D341Med (cell line): ENCODE measurements around the gene NKX6-1.

Experiments
- DNase-seq: peaks from one replicate; pipeline ENCODE4 v3.0.0; 2012; ENCODE audit warnings: low spot score

NKX6-1 gene

DNA sequence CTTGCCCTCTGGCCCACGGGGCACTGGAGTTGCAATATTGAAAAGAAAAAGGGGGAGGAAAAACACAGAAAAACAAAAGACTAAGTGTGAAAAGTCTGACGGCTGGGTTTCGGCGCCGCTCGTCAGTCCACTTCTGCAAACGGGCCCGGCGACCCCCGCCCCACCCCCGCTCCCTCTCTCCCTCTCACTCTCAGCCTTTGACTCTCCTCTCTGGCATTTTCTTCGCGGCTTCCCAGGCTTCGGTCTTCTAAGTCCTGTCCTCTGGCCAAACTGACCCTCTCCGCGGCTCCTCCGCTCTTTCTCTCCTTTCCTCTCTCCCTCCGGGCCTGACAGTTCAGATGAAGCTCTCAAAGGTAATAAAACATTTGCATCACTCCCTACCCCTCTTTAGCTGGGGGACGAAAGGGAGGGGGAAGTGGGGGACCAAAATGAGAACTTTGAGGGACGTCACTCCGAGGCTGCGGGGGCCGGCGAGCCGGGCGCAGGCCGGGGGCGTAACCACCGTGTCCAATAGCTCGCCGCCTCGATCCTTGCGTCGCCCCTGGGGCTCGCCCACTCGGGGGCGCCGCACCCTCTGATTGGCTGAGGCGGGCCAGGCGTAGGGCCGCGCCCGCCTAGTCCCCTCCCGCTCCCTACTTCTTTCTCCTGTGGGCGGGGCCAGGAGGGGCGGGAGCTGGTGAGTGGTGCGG, at the start of gene NKX6-1:
Gene NKX6-1, minus strand, starts transcription at position 358 of the 689 bp plus-strand sequence. CDS start 1,064 bp downstream, outside the sequence.
- DNase-seq = peak; percentile 99

DNA sequence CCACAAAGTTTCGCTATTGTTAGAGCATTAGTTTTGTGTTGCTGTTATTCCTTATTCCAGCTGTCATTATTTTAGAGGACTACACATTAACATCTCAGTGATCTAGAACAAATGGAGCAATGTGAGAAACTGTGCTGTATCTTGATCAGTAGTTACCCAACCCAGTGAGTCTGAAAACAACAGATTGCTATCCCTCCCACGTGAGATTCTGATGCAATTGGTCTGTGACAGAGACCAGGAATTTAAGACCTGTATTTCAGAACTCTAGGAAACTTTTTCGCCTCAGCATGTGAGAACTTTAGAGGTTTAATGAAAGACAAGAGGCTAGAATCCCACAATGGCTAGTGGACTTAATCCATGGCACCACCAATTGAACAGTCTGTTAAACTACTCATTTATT, 48.1 kb upstream of the NKX6-1 start:
- DNase-seq = no peak

DNA sequence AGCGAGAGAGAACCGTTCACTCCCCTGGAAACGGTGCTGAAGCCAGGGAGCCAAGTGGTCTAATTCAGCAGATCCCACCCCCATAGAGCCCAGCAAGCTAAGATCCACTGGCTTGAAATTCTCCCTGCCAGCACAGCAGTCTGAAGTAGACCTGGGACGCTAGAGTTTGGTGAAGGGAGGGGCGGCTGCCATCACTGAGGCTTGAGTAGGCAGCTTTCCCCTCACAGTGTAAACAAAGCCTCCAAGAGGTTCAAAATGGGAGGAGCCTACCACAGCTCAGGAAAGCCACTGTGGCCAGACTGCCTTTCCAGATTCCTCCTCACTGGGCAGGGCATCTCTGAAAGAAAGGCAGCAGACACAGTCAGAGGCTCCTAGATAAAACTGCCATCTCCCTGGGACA, 46.0 kb upstream of the NKX6-1 start:
- no peak for DNase-seq

DNA sequence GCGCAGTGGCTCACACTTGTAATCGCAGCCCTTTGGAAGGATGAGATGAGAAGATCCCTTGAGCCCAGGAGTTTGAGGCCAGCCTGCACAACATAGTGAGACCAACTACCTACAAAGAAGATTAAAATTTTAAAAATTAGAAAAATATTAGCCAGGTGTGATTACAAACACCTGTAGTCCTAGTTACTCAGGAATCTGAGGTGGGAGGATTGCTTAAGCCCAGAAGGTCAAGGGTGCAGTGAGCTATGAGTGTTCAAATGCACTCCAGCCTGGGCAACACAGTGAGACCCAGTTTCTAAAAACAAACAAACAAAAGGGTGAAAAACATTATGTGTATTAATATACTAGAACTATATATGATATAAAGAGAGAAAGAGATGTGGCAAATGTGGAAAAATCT, 36.8 kb upstream of the NKX6-1 start:
- no peak for DNase-seq

DNA sequence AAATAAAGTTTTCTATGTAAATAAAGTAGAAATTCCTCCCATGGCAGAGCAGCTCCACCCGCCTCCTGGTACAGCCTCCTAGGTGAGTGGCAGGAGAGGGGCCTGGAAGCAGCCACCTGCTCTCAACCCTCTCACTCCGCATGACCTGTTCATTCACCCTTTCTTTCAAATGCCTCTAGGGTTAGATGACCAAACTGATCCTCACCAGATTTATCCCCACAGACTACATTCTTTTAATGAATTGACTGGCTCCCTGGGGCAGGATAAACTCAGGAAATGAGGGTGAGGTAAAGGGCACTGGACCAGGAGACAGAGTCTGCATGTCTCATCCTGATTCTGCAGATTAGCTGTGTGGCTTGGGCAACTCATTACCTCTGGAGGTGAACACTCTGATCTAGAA, 32.6 kb upstream of the NKX6-1 start:
- DNase-seq = no peak

DNA sequence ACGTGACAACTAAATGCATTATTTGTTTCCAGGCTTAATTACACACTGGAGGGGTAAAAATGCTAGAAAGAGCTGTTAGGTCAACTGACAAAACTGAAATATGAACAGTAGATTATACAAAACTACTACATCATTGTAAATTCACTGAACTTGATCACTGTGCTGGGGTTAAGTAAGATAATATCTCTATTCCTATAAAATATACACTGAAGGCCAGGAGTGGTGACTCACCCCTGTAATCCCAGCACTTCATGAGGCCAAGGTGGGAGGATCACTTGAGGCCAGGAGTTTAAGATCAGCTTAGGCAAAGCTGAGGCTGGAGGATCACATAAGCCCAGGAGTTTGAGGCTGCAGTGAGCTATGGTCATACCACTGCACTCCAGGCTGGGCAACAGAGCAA, 31.8 kb upstream of the NKX6-1 start:
- DNase-seq = no peak

DNA sequence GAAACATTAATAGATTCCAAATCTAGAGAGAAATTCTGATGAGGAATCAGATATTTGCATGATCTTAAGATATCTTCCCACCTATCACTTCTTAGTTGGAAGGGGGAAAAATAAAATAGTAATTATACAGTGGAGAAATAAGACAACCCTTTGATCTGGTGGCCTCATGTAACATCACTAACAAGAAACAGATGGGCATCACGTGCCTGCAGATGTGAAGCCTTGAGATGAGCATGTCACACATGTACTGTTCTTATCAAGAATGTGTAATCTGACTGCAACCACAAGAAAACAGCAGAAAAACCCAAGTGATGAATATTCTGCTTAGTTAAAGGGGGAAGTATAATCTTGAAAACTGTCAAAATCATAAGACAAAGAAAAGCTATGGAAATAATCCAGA, 31.4 kb upstream of the NKX6-1 start:
- DNase-seq = no peak

DNA sequence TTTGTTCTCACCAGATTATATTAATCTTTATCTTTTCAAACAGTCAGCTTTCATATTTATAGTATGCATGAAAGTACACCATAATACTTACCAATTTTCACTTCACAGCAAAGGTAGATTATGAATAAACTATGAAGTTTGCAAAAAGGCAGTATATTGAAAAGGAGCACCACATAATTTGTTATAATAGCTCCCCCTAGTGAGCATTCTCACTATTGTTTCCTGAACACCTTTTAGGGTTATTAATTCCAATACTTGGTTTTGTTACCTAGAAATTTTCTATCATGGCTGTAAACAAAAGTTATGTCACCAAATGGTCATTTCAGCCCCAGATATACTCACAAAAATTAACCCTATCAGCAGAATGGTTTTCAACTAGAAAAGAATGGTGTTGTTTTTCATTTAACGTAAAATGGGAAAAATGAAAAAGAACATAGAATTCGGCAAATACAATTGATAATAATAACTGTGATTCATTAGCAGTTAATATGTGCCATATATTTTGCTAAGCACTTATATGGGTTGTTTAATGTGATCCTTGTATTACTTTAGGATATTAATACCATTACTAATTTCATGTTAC, 30.2 kb upstream of the NKX6-1 start:
- peak; percentile 34 for DNase-seq

DNA sequence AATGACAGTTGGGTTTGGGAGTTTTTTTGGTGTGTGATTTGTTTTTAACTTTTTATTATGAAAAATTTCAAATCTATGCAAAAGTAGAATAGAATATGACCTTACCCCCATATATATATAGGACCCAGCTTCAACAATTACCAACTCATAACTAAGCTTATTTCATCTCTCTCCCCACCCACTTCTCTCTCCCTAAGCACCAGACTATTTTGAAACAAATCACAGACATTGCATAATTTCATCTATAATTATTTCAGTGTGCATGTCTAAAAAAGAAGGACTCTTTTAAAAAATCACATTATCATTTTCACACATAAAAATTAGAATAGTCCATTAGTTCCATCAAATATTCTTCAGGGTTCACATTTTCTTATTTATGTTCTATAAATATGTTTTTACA, 28.3 kb upstream of the NKX6-1 start:
- DNase-seq = no peak

DNA sequence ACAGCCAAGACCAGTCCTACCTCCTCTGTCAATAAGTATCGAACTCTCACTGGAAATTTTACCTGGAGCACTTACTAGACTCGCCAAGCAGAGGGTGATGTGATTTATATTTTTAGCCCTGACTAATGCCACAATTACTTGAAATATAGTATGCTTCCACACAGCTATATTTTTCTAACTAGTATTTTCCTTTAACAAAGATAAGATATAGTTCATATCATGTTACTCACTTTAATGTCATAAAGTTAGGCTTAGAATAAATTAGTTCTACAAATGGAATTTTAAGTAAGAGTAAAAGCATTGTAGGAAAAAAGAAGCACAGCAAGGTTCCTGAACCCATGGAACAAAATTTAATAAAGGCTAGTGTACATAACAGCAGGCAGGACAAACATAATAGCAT, 16.0 kb upstream of the NKX6-1 start:
- DNase-seq = no peak

DNA sequence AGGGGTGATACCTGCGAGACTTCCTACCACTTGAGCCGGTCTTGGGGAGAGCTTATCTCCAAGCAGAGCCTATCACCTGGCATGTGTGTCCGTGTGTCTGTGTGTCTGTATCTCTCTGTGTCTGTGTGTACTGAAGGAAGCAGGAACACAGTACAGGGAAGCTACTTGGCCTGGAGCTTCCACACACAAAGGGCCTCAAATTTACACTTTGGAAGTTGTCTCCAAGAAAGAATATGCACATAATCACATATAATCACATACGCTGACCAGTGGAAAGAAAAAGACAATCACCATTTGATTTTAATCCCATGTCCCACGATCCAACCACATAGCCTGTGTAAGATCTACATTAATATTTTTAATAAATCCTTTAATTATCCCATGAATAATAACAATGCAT, 13.2 kb upstream of the NKX6-1 start:
- DNase-seq = no peak

DNA sequence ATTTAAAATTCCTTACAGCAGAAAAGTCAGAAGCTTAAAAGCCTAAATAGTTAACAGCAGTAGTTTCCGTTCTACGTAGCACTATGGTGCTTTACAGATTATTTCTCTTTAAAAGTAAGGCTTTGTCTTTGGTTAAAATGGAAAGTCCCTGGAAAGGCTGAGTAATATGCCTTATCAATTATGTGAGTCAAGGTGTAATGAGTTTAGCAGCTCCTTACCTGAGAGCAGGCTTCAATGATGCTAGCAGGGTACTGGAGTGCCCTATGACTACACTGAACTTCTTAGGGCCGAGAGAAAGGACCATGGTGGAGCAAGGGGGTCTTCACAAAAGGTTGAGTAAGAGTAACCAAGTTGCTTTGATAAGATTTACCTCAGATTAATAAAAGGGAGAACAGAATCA, 12.6 kb upstream of the NKX6-1 start:
- DNase-seq = no peak

DNA sequence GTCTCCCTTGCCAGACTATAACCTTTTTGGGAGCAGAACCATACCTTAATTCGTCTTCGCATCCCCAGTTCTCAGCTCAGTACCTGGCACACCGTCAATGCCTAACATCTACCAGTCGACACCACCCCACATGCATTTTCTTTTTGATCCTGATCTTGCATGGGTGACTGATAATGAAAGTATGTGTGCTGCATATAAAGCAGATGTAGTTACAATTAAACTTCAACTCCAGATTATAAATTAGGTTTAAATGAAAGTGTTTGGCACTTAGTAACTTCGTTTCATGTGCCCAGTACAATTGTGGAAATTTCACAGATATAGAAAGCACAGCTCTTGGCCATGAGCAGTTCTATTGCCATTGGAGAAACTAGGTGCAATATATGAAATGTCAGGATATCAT, 8.8 kb upstream of the NKX6-1 start:
- no peak for DNase-seq

DNA sequence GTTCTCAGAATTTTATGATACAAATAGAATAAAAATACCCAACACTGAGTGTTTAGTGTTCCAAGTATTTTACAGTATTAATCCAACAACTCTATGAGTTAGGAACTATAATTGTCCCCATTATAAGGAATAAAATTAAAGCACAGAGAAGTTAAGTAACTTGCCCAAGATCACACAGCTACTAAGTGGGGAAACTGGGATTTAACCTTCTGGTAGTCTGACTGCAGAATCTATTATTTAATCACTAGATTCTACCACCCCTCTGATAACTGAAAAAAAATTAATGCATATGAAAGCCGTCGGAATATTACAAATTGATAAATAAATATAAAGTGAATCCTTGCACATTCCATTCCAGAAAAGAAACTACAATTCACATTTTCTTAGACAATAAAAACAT, 5.7 kb upstream of the NKX6-1 start:
- DNase-seq = no peak

DNA sequence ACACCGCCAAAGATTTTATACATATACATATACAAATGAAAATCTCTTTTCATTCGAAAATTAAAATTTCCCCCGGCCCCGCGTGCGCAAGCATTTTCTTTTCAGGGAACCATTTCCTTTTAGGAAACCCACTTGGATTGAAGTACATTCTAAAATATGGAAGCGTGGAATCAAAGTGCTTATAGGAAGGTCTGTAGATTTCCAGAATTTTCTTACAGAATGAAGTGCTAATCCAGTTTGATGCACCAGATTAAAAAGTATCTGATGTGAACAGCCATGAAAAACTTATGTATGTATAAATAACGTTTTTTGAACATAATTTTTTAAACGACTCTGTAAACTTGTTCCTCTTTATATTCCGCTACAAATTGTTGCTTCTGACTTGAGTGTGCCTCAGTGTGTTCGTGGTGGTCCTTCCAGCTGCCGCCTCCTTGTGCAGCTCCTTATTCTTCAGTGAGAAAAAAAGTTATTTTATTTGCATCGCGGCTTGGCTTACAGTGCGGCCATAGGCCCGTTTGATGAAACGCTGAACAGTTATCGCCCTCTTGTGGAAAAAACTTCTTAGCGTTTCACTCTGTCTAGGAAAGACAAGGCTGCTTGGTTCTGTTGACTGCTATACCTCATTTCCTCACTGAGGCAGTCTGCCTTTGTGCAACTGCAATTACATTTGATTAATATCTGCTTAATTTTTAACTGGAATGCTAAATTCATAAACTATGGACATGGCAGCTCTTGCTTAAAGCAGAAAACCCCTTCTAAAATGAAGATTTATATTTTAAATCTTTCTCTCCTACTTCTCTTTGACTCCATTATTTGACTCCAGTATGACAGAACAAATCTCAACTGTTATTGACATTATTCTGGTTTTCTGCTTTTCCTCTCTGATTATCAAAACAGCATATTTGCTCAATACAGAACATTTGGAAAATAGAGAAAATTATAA, 4.7 kb upstream of the NKX6-1 start:
- peak; percentile 71 for DNase-seq

DNA sequence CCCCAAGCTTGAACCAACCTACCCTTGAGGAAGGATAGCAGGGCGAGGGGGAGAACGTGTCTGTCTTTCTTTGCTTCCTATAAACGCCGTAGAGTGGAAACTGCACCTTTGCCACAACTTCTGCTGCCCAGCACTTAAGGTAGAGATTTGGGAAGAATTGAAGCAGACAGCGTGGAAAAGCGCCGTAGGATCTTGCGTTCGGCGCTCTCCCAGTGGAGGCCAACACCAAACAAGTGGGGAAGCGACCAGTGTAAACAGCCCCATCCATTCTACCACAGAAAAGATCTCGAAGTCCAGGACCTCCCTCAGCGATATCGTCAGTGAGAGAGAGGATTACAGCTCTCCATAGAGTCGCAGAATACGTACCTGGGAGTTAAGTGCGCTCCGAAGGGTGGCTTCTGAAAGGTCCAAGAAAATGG, 3.9 kb upstream of the NKX6-1 start:
- no peak for DNase-seq

DNA sequence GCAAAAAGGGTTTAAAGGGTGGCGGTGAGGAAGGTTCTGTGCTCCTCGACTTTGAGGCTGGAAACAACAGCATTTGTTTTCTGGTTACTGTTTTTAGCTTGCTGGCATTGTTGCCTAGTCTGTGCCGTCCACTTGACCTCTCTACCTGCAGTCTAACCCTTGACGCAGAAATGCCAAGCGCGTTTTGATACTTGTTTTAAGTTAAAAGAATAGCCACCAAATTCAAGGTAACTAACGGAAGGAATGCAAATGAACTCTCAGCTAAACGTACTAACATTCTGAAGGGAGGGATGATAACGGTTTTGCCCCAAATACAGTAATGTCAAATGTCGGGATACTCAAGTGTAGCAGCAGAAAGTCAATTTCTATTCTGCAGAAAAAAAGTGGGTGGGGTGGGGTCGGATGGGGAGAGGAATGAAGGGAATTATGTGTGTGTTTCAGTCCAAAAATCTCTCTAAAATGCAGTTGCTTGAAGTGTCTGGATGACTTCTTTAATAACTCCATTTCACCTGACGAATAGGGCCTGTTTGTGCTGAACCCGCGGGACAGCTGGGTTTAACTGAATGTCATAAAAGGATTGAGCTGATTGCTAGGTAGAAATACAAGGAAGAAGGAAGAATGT, 3.4 kb upstream of the NKX6-1 start:
- DNase-seq = no peak

DNA sequence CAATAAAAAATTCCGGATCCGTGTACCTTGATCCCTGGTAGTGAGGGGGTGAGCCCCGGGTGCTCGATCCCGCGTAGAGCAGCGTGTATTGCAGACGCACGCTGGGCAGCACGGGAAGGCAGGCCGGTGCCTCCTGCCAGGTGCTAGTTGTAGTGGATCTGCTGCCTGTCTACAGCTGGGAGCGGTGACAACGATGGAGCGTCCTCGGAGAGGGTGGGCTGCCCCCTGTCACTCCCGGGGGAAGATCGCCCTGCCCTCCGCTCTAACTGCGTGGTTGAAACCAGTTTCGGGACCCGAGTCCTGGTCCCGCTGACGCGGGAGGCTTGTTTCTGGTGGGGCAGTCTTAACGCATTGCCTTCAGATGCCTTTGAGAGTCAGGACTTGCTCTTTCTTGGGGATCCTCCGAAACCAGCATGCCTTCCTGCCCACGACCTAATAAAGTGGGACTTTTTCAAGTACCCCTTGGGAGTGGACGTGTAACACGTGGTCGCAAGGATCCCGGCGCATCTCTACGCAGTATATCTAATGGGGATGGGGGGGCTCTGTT, 2.7 kb upstream of the NKX6-1 start:
- DNase-seq = no peak

DNA sequence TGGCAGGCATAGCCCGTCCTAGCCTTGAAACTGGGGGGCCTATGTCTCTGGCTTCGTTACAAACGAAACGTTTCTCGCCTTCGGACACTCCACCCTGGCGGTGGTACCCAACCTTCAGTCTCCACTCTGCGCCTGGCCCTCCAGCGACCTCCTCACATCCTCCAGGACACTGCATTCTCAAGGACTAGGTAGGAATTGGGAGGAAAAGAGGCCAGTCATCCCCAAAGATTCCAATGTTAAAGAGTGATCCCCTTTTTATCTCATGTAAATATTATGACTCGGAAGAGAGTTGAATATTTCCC, 2.1 kb upstream of the NKX6-1 start:
- no peak for DNase-seq

DNA sequence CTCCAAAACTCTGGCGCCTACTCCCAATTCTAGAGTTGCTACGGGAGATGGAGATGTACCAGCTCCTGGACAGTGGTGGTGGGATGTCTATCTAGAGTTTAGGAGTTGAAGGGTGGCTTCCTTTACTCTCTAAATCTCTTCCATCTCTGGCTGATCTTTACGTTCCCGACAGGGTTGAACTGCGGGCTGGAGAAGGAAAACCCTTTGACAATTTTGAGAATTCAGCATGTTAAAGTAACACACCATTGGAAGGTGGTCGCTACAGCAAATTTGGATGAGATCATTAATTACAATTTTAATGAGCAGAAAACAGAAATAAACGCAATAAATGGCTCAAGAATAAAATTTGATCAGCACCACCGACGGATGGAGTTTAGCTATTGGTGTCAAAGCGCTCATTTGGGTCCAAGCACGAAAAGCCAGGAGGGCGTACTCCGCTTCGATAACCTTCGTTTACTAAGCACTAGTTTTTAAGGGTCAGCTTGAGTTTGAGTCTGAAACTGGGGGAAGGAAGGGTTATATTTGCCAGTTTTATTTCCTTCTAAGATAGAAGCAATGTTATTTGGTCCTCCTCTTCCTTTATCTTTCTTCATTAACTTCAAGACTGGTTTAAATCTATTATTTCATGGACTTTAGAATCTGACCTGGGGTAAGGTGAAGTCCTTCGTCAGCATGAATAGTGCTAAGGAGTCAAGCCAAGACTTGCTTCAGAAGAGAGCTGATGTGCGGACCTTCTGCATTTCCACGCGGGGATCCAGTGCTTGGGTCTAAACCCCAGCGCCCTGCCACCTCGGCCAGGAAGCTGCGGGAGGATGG, 1.5 kb upstream of the NKX6-1 start:
- DNase-seq = no peak

DNA sequence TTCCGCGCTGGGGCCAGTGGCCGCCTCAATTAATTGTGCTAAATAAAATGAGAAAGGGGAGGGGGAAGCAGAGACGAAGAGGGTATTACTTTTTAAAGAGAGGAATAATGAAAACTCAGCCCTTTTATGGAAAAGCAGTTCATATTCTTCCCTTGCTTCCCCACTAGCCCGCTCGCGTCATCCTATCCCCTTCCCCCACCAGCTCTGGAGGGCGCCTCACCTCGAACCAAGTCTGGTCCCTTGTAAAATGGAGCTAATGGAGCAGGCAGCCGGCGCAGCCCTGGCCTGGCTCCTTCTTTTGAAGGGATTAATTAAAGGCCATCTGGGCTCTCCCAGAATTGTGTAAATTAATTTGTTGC, 511 bp upstream of the NKX6-1 start:
- DNase-seq = peak; percentile 79
